Prostate gland (tissue), 2 donors: ENCODE results near the gene WNK1. TPM values are rescaled to one million over a fixed set of nuclear protein-coding genes. Genes with fewer than 3 reads are reported as not detected.
"Not testable (repeated sequence)": the region's sequence is repeated elsewhere in the genome, so short reads cannot be mapped to it uniquely, and the experiment has no call there.

ENCODE experiments used
- DNase-seq: peaks from one replicate; pipeline ENCODE4 v3.0.0-alpha.2; 2019; ENCODE audit warnings: low spot score
- H3K27ac ChIP-seq, 2 donors: fragments of 200-600 bp; sonication (generic); 2 replicates each; pipeline ENCODE4 v1.5.1; 2017 to 2019
- H3K27me3 ChIP-seq: fragments of 200-600 bp; sonication (generic); replicated peaks from 2 replicates; pipeline ENCODE4 v1.5.1; 2019; ENCODE audit not compliant: insufficient read depth
- H3K36me3 ChIP-seq, 2 donors: fragments of 200-600 bp; sonication (generic); 1 replicate in 1 of 2; 2 replicates in 1 of 2; pipeline versions ENCODE4 v1.5.1 to v1.8.1; 2017 to 2019
- H3K4me1 ChIP-seq: fragments of 200-600 bp; sonication (generic); replicated peaks from 2 replicates; pipeline ENCODE4 v1.5.1; 2019
- H3K4me3 ChIP-seq, 2 donors: fragments of 200-600 bp; sonication (generic); 2 replicates each; pipeline ENCODE4 v1.5.1; 2017 to 2019
- H3K9me3 ChIP-seq: fragments of 200-600 bp; sonication (generic); 2 replicates; pipeline ENCODE4 v1.5.1; 2017
- CTCF ChIP-seq, 4 experiments: fragments of 200-600 bp in 2 of 4; fragments of 450-650 bp in 2 of 4; sonication (generic) in 2 of 4; IDR thresholded peaks; 1 replicate in 3 of 4; 2 replicates in 1 of 4; pipeline ENCODE4 v1.5.1; 2016 to 2019; ENCODE audit warnings: antibody characterized with exemption in 4 of 4, mild to moderate bottlenecking in 2 of 4, moderate library complexity in 2 of 4
- POLR2A ChIP-seq: fragments of 450-650 bp; IDR thresholded peaks from one replicate; pipeline ENCODE4 v1.6.1; 2016; ENCODE audit warnings: antibody characterized with exemption, mild to moderate bottlenecking
- POLR2AphosphoS5 ChIP-seq: sonication (generic); formaldehyde crosslinking; IDR thresholded peaks from one replicate; pipeline ENCODE4 v1.6.1; 2017; ENCODE audit warnings: antibody characterized with exemption
- WGBS: methylation state at CpG from one replicate; pipeline ENCODE4 v1.1.5; 2018; 5-methylcytosine and 5-hydroxymethylcytosine counted together
- intact Hi-C: fragments of 100-400 bp; cut with DNase I; formaldehyde crosslinking; loops from one replicate; pipeline ENCODE4 v1.14.2; 2022
- total RNA-seq, 2 donors: library from RNA; depleted of rRNA; stranded (reverse); fragments of >200 nt; gene quantifications; one replicate each; pipeline ENCODE4 v1.1.0, GENCODE V29; 2016

WNK1 gene
- total RNA-seq, 2 donors from 2014 or later = 82.7 to 223 TPM

- no peaks in the 10 kb centered on the region for H3K4me1 ChIP-seq
- DNase-seq = no peak
- TF ChIP-seq POLR2A = no peak
- 92% methylated on average over 4 of the region's 4 CpGs for WGBS
- no peaks in the 10 kb centered on the region for H3K36me3 ChIP-seq
- intact Hi-C loops = no loop called here
- H3K9me3 ChIP-seq = no peaks in the 10 kb centered on the region
- H3K27ac ChIP-seq = no peak overlapping the region
- no peaks in the 10 kb centered on the region for H3K27me3 ChIP-seq
- no peak overlapping the region for H3K4me3 ChIP-seq
These were observed 35.9 kb downstream of the WNK1 start for GRCh38 chr12:788288-788687.

GRCh38 chr12:788762-789161, 36.4 kb downstream of the WNK1 start:
- H3K9me3 ChIP-seq, H3K36me3 ChIP-seq, intact Hi-C loops, H3K27ac ChIP-seq, H3K4me3 ChIP-seq, H3K27me3 ChIP-seq, DNase-seq, H3K4me1 ChIP-seq: not testable (repeated sequence)
- WGBS = 85% methylated on average over 4 of the region's 4 CpGs

- Histone ChIP-seq H3K27ac (no peak overlapping the region), H3K36me3 (no peaks in the 10 kb centered on the region), H3K9me3 (no peaks in the 10 kb centered on the region), H3K4me1 (no peaks in the 10 kb centered on the region), H3K27me3 (no peaks in the 10 kb centered on the region), H3K4me3 (no peak overlapping the region)
- DNase-seq = no peak
- WGBS = 49% methylated on average over 3 of the region's 3 CpGs
- intact Hi-C loops = no loop called here
- TF ChIP-seq POLR2AphosphoS5 = no peak
- TF ChIP-seq CTCF (IDR thresholded peaks at IDR 0.05) = no peak
- no peak for TF ChIP-seq POLR2A
These were observed 37.6 kb downstream of the WNK1 start for GRCh38 chr12:789852-790563.

GRCh38 chr12:790608-791007, 38.2 kb downstream of the WNK1 start:
- H3K4me3 ChIP-seq = no peak overlapping the region
- H3K27ac ChIP-seq = no peak overlapping the region
- WGBS = 48% methylated on average over 1 of the region's 1 CpG
- DNase-seq = no peak
- H3K27me3 ChIP-seq = no peaks in the 10 kb centered on the region
- H3K4me1 ChIP-seq = no peaks in the 10 kb centered on the region
- intact Hi-C loops = no loop called here
- no peak for TF ChIP-seq POLR2AphosphoS5
- no peak for TF ChIP-seq CTCF (IDR thresholded peaks at IDR 0.05)
- no peaks in the 10 kb centered on the region for H3K9me3 ChIP-seq
- no peaks in the 10 kb centered on the region for H3K36me3 ChIP-seq

GRCh38 chr12:793037-793436, 40.7 kb downstream of the WNK1 start:
- no peaks in the 10 kb centered on the region for H3K36me3 ChIP-seq
- no peaks in the 10 kb centered on the region for H3K9me3 ChIP-seq
- no peak overlapping the region for H3K4me3 ChIP-seq
- intact Hi-C loops = no loop called here
- no peaks in the 10 kb centered on the region for H3K27me3 ChIP-seq
- 69% methylated on average over 3 of the region's 3 CpGs for WGBS
- DNase-seq = no peak
- TF ChIP-seq POLR2AphosphoS5 = no peak
- no peak for TF ChIP-seq CTCF (IDR thresholded peaks at IDR 0.05)
- no peak for TF ChIP-seq POLR2A
- no peaks in the 10 kb centered on the region for H3K4me1 ChIP-seq
- no peak overlapping the region for H3K27ac ChIP-seq

- no peak overlapping the region for H3K4me3 ChIP-seq
- H3K4me1 ChIP-seq = no peaks in the 10 kb centered on the region
- intact Hi-C loops = no loop called here
- H3K27ac ChIP-seq = no peak overlapping the region
- no peak for TF ChIP-seq POLR2A
- no peak for TF ChIP-seq CTCF (IDR thresholded peaks at IDR 0.05)
- TF ChIP-seq POLR2AphosphoS5 = no peak
- no peaks in the 10 kb centered on the region for H3K36me3 ChIP-seq
- no peaks in the 10 kb centered on the region for H3K27me3 ChIP-seq
- H3K9me3 ChIP-seq = no peaks in the 10 kb centered on the region
- no peak for DNase-seq
These were observed 41.3 kb downstream of the WNK1 start for GRCh38 chr12:793711-794110.
